T-cell (primary cell): ENCODE measurements around the gene TXNRD1. TPM values are rescaled to one million over a fixed set of nuclear protein-coding genes. Genes with fewer than 3 reads are reported as not detected.
A peak's percentile ranks its signal among the peaks of the same experiment; 100 is the strongest.

ENCODE experiments used
- ATAC-seq, 4 experiments: fragments of 200-7000 bp in 3 of 4; fragments of 150-1000 bp in 1 of 4; cut with Tn5 transposase; replicated peaks in 1 of 4; 1 replicate in 3 of 4; 2 replicates in 1 of 4; pipeline ENCODE4 v1.10.0; 2021; ENCODE audit warnings: moderate library complexity in 3 of 4, mild to moderate bottlenecking in 2 of 4, moderate number of reproducible peaks in 1 of 4
- CTCF ChIA-PET, 2 donors: fragments of 300-600 bp; sonication (Branson Sonifier 250); formaldehyde crosslinking; loops; one replicate each; lab custom pipeline; 2022; ENCODE audit warnings: antibody characterized with exemption in 2 of 2; lab: Charles Lee
- POLR2A ChIA-PET, 2 donors: fragments of 300-600 bp; sonication (Branson Sonifier 250); formaldehyde crosslinking; loops; one replicate each; lab custom pipeline; 2022; ENCODE audit warnings: antibody characterized with exemption in 2 of 2; lab: Charles Lee
- DNase-seq, 35 experiments: peaks; one replicate each; pipeline versions ENCODE4 v3.0.0 to v3.0.0-alpha.2; 2013 to 2023
- H3K27ac ChIP-seq: one replicate; pipeline ENCODE4 v1.5.1; 2013; ENCODE audit warnings: low read length
- H3K27me3 ChIP-seq, 2 experiments: replicated peaks in 1 of 2; 1 replicate in 1 of 2; 2 replicates in 1 of 2; pipeline versions ENCODE4 v1.6.1 to v1.7.0; 2013; ENCODE audit warnings: low read length in 1 of 2, mixed read lengths in 1 of 2; ENCODE audit not compliant: control insufficient read depth in 2 of 2, insufficient read depth in 2 of 2; ENCODE audit errors: extremely low read depth in 1 of 2
- H3K36me3 ChIP-seq, 2 donors: 1 replicate in 1 of 2; 2 replicates in 1 of 2; pipeline versions ENCODE4 v1.6.1 to v1.7.0; 2013; ENCODE audit warnings: low read length in 1 of 2; ENCODE audit not compliant: control insufficient read depth in 2 of 2, insufficient read depth in 1 of 2; ENCODE audit errors: extremely low read depth in 1 of 2
- H3K4me1 ChIP-seq, 2 experiments: 1 replicate in 1 of 2; 2 replicates in 1 of 2; pipeline versions ENCODE4 v1.6.1 to v1.7.0; 2013; ENCODE audit warnings: low read length in 2 of 2, mixed read lengths in 1 of 2; ENCODE audit not compliant: insufficient read depth in 2 of 2, control insufficient read depth in 1 of 2; ENCODE audit errors: extremely low read depth in 1 of 2
- H3K4me3 ChIP-seq, 2 donors: 1 replicate in 1 of 2; 2 replicates in 1 of 2; pipeline versions ENCODE4 v1.5.1 to v1.7.0; 2013; ENCODE audit warnings: mild to moderate bottlenecking in 2 of 2, low read length in 1 of 2, moderate library complexity in 1 of 2; ENCODE audit not compliant: control insufficient read depth in 1 of 2; ENCODE audit errors: extremely low read depth in 1 of 2
- H3K9me3 ChIP-seq: 2 replicates; pipeline ENCODE4 v1.7.0; 2013
- H3K27ac Mint-ChIP-seq, 2 donors: one replicate each; pipeline ENCODE4 v1.8.0; 2020 to 2021; ENCODE audit warnings: mild to moderate bottlenecking in 2 of 2, mixed read lengths in 2 of 2
- H3K27me3 Mint-ChIP-seq, 2 donors: one replicate each; pipeline ENCODE4 v1.8.0; 2021 to 2022; ENCODE audit warnings: mixed read lengths in 2 of 2
- H3K36me3 Mint-ChIP-seq: one replicate; pipeline ENCODE4 v1.8.0; 2021; ENCODE audit warnings: mixed read lengths
- H3K4me1 Mint-ChIP-seq, 3 donors: one replicate each; pipeline ENCODE4 v1.8.0; 2020 to 2022; ENCODE audit warnings: mixed read lengths in 3 of 3, mild to moderate bottlenecking in 1 of 3
- H3K4me3 Mint-ChIP-seq, 3 donors: one replicate each; pipeline ENCODE4 v1.8.0; 2020 to 2022; ENCODE audit warnings: mild to moderate bottlenecking in 3 of 3, mixed read lengths in 3 of 3, moderate library complexity in 3 of 3
- H3K9me3 Mint-ChIP-seq, 3 donors: one replicate each; pipeline ENCODE4 v1.8.0; 2020 to 2022; ENCODE audit warnings: mixed read lengths in 3 of 3
- WGBS: methylation state at CpG from one replicate; pipeline ENCODE4 v1.1.5; 2013; ENCODE audit warnings: missing lambda C conversion rate; ENCODE audit not compliant: insufficient coverage; 5-methylcytosine and 5-hydroxymethylcytosine counted together
- total RNA-seq, 35 experiments: library from RNA in 6 of 35; stranded (reverse) in 6 of 35; fragments of 120-200 nt in 1 of 35; gene quantifications; one replicate each; pipeline versions ENCODE4 v1.2.1 to v1.2.4 and lab custom pipeline; 2013 to 2026

Gene TXNRD1
- total RNA-seq, 5 donors from 2014 or later (not counting 1 experiment from before 2014, with no cell fraction given) = 33.1 to 91.7 (median 68.9) TPM

DNA sequence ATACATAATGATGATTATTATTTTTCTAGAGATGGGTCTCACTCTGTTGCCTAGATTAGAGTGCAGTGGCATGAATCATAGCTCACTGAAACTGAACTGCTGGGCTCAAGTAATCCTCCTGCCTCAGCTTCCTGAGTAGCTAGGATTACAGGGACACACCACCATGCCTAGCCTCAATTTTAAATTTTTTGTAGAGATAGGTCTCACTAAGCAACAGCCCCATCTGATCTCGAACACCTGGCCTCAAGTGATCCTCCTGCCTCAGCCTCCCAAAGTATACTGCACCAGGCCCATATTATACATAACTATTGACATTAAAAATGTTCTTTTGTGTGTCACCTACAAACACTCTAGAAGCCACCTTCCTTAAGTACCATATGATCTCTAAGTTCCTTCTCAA, 3.4 kb downstream of the TXNRD1 start:
- no peak overlapping the region for H3K27ac ChIP-seq
- H3K4me3 ChIP-seq = no peak overlapping the region
- no peaks in the 10 kb centered on the region for H3K9me3 ChIP-seq
- WGBS = 100% methylated on average over 1 of the region's 1 CpG
- ATAC-seq (no peak), DNase-seq (no peak)
- peaks cover 4 to 14% of the 10 kb centered on the region in 2 experiments for H3K4me1 ChIP-seq
- CTCF ChIA-PET = interaction anchor here in 1 of 2 donors (1.3 to 1.7 kb wide), 2 partner anchors 68 to 70 kb away, joined by 3 to 8 read pairs; no protein-coding TSS in a partner anchor
- H3K36me3 Mint-ChIP-seq = no peaks in the 10 kb centered on the region
- no peaks in the 10 kb centered on the region for H3K36me3 ChIP-seq
- H3K4me1 Mint-ChIP-seq = peaks cover 17 to 28% (median 28%) of the 10 kb centered on the region in 3 donors
- no peaks in the 10 kb centered on the region for H3K9me3 Mint-ChIP-seq
- H3K27me3 ChIP-seq = no peaks in the 10 kb centered on the region
- POLR2A ChIA-PET = interaction anchor here in 1 of 2 donors (0.6 kb wide), 1 partner anchor 389 kb away, joined by 4 read pairs; no protein-coding TSS in a partner anchor
- peaks cover under 1 to 3% of the 10 kb centered on the region in 2 donors for H3K27me3 Mint-ChIP-seq
- peak overlapping the region; percentile 58 to 81 for H3K27ac Mint-ChIP-seq
- no peak overlapping the region for H3K4me3 Mint-ChIP-seq

DNA sequence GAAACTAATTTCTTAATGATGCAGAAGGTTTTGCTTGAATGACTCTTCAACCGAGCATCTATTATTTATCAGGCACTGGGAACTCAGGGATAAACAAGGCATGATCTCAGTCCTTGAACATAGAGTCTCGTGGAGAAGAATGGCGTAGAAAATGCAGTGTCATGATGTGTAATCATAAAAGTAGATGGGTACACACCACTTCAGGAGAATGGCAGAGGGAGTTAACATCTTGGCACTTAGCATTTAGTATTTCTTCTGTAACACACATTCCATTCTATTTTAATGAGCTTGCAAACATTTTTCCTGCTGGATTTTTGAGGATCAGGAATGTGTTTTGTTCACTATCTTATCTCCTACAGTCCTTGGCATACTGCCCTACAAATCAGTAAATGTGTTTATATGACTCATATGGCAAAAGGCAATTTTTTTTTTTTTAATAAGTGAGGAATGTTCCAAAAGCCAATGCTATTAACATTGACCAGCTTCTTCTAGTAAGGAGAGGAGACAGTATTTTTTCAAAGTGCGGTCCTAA, 3.8 kb downstream of the TXNRD1 start:
- no peak overlapping the region for H3K4me3 Mint-ChIP-seq
- Histone ChIP-seq H3K27ac (no peak overlapping the region), H3K4me3 (no peak overlapping the region), H3K9me3 (no peaks in the 10 kb centered on the region), H3K36me3 (no peaks in the 10 kb centered on the region), H3K27me3 (no peaks in the 10 kb centered on the region), H3K4me1 (peaks cover 4 to 14% of the 10 kb centered on the region in 2 experiments)
- ChIA-PET CTCF (interaction anchor here (0.6 to 1.7 kb wide), 4 partner anchors 15 to 139 kb away, joined by 3 to 8 read pairs (median 3); no protein-coding TSS in a partner anchor), POLR2A (no interaction called here)
- no CpG with 5 or more reads among the region's 4 CpGs for WGBS
- no peak for DNase-seq
- H3K27ac Mint-ChIP-seq = peak overlapping the region; percentile 58 to 81
- peaks cover 17 to 28% (median 28%) of the 10 kb centered on the region in 3 donors for H3K4me1 Mint-ChIP-seq
- H3K27me3 Mint-ChIP-seq = peaks cover 3 to 4% of the 10 kb centered on the region in 2 donors
- no peak for ATAC-seq
- no peaks in the 10 kb centered on the region for H3K9me3 Mint-ChIP-seq
- no peaks in the 10 kb centered on the region for H3K36me3 Mint-ChIP-seq

DNA sequence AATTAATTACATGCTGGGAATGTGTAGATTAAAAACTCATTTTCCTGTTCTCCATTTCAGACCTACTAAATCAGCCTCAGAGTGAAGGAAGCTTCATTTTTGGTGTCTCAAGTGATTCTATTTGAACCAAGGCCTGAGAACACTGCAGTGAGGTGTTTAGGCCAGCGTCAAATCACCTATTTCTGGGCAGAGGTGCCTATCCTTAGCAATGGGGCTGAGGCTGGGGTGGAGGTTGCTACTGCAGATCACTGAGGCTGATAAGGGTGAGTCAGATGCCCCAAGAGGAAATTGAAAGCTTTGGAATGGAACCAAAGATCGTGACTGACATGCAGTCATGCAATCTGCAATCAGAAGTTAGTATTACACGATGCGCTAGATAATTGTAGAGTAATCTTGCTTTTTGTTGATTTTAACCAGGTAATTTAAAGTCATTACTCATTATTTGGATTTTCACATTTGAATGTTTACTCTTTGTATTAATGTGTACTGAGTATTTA, 4.4 kb downstream of the TXNRD1 start:
- H3K27me3 Mint-ChIP-seq = peaks cover 3 to 4% of the 10 kb centered on the region in 2 donors
- no peaks in the 10 kb centered on the region for H3K27me3 ChIP-seq
- DNase-seq = peak in 26 of 35 experiments; percentile 2 to 64 (median 13)
- H3K4me3 Mint-ChIP-seq = peak overlapping the region in 1 of 3 donors; percentile 12
- ATAC-seq = peak; percentile 47 to 74 (median 66)
- peaks cover 4 to 14% of the 10 kb centered on the region in 2 experiments for H3K4me1 ChIP-seq
- no peaks in the 10 kb centered on the region for H3K9me3 Mint-ChIP-seq
- 17% methylated on average over 2 of the region's 4 CpGs for WGBS
- peak overlapping the region; percentile 58 to 81 for H3K27ac Mint-ChIP-seq
- H3K9me3 ChIP-seq = no peaks in the 10 kb centered on the region
- no peak overlapping the region for H3K27ac ChIP-seq
- H3K36me3 Mint-ChIP-seq = no peaks in the 10 kb centered on the region
- H3K4me3 ChIP-seq = no peak overlapping the region
- H3K4me1 Mint-ChIP-seq = peaks cover 17 to 28% (median 28%) of the 10 kb centered on the region in 3 donors
- ChIA-PET CTCF (interaction anchor here in 1 of 2 donors (0.7 to 1.7 kb wide), 3 partner anchors 15 to 139 kb away, joined by 3 to 8 read pairs (median 3); no protein-coding TSS in a partner anchor), POLR2A (no interaction called here)
- no peaks in the 10 kb centered on the region for H3K36me3 ChIP-seq

DNA sequence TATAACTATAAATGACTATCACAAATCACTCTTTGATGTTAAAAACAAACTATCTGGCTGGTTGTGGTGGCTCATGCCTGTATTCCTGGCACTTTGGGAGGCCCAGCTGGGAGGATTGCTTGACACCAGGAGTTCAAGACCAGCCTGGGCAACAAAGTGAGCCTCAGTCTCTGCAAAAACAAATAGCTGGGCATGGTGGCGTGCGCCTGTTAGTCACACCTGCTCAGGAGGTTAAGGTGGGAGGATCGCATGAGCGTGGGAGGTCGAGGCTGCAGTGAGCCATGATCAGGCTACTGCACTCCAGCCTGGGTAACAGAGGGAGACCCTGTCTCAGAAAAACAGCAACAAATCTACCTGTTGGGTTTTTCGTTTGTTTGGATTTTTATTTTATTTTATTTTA, 5.4 kb downstream of the TXNRD1 start:
- Mint-ChIP-seq H3K27ac (no peak overlapping the region), H3K4me3 (no peak overlapping the region), H3K27me3 (peaks cover 3 to 4% of the 10 kb centered on the region in 2 donors), H3K36me3 (no peaks in the 10 kb centered on the region), H3K4me1 (peaks cover 17 to 24% (median 23%) of the 10 kb centered on the region in 3 donors), H3K9me3 (no peaks in the 10 kb centered on the region)
- H3K27me3 ChIP-seq = no peaks in the 10 kb centered on the region
- no peaks in the 10 kb centered on the region for H3K9me3 ChIP-seq
- CTCF ChIA-PET = interaction anchor here in 1 of 2 donors (0.6 to 1.8 kb wide), 3 partner anchors 68 to 1519 kb away, joined by 3 to 8 read pairs (median 8); no protein-coding TSS in a partner anchor
- H3K4me3 ChIP-seq = no peak overlapping the region
- no peak for DNase-seq
- H3K36me3 ChIP-seq = no peaks in the 10 kb centered on the region
- WGBS = 95% methylated on average over 4 of the region's 6 CpGs
- no peak for ATAC-seq
- H3K27ac ChIP-seq = no peak overlapping the region
- H3K4me1 ChIP-seq = peaks cover 0 to 7% of the 10 kb centered on the region in 2 experiments
- POLR2A ChIA-PET = no interaction called here

DNA sequence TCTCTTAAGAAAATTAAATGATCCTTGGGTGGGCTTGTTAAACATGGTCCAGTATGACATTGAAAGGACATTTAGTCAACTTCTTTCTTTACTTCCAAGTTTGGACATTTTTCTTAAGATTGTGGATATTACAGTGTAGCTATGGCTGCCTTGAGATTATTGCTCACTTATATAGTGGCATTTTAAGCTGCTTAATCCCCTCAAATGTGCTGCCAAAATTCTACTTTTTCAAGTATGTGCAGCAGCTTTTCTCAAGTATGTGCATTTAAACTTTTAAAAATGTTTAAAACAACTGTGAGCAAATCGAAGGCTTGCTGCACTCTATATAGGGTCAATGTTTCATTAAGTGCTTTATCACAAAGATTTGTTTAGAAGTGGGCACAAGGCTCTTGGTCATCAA, 7.4 kb downstream of the TXNRD1 start:
- Histone ChIP-seq H3K4me3 (no peak overlapping the region), H3K9me3 (no peaks in the 10 kb centered on the region), H3K27me3 (no peaks in the 10 kb centered on the region), H3K36me3 (no peaks in the 10 kb centered on the region), H3K4me1 (peaks cover 0 to 3% of the 10 kb centered on the region in 2 experiments), H3K27ac (no peak overlapping the region)
- no peak overlapping the region for H3K27ac Mint-ChIP-seq
- H3K27me3 Mint-ChIP-seq = peaks cover 2 to 4% of the 10 kb centered on the region in 2 donors
- no peak overlapping the region for H3K4me3 Mint-ChIP-seq
- H3K36me3 Mint-ChIP-seq = no peaks in the 10 kb centered on the region
- DNase-seq (no peak), ATAC-seq (no peak)
- no peaks in the 10 kb centered on the region for H3K9me3 Mint-ChIP-seq
- H3K4me1 Mint-ChIP-seq = peaks cover 17 to 18% (median 17%) of the 10 kb centered on the region in 3 donors
- CTCF ChIA-PET = no interaction called here
- WGBS = no CpG with 5 or more reads among the region's 1 CpG
- POLR2A ChIA-PET = no interaction called here

DNA sequence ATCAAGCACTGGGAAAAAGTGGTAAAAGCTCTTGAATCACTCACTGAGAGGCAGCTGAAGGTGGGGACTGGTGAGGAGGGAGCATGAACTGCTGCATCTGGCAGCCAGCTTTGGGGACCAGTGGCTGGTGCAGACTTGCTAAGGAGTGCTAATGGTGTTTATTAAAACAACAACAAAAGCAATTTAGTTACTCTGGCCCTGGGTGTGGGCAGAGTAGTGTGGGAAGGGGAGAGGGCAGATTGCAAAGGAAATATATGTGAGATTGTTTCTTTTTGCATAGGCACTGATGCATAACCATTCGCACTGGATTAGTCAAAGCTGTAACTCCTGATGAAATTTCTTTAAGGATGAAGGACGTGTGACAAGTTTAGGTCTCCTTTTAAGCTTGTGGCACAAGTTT, 8.1 kb downstream of the TXNRD1 start:
- H3K27ac Mint-ChIP-seq = no peak overlapping the region
- CTCF ChIA-PET = no interaction called here
- POLR2A ChIA-PET = interaction anchor here in 1 of 2 donors (0.6 kb wide), 1 partner anchor 57 kb away, joined by 6 read pairs; no protein-coding TSS in a partner anchor

More for the DNA sequence above, 8.1 kb downstream of the TXNRD1 start:
- peaks cover 17 to 18% (median 17%) of the 10 kb centered on the region in 3 donors for H3K4me1 Mint-ChIP-seq
- no peaks in the 10 kb centered on the region for H3K36me3 Mint-ChIP-seq
- H3K9me3 Mint-ChIP-seq = no peaks in the 10 kb centered on the region
- H3K36me3 ChIP-seq = no peaks in the 10 kb centered on the region
- H3K4me3 Mint-ChIP-seq = no peak overlapping the region
- no peaks in the 10 kb centered on the region for H3K9me3 ChIP-seq
- H3K27ac ChIP-seq = no peak overlapping the region
- no CpG with 5 or more reads among the region's 2 CpGs for WGBS
- peaks cover 0 to 3% of the 10 kb centered on the region in 2 experiments for H3K4me1 ChIP-seq
- ATAC-seq (no peak), DNase-seq (no peak)
- no peaks in the 10 kb centered on the region for H3K27me3 ChIP-seq
- no peak overlapping the region for H3K4me3 ChIP-seq
- peaks cover 2 to 4% of the 10 kb centered on the region in 2 donors for H3K27me3 Mint-ChIP-seq
